SU-DHL-6 (cell line): ENCODE data around the gene PDK4.

ENCODE experiments used
- CTCF ChIP-seq: fragments of 200-600 bp; sonication (generic); IDR thresholded peaks from one replicate; pipeline ENCODE4 v1.5.1; 2017; ENCODE audit warnings: antibody characterized with exemption, mild to moderate bottlenecking, low read length, moderate library complexity; ENCODE audit not compliant: insufficient read depth, poor library complexity, severe bottlenecking
- EZH2phosphoT487 ChIP-seq: fragments of 200-600 bp; sonication (generic), shearing (Covaris generic); conservative IDR thresholded peaks from 2 replicates; pipeline ENCODE4 v1.6.1; 2018; ENCODE audit warnings: mild to moderate bottlenecking, antibody characterized with exemption, low read length, moderate library complexity, mixed read lengths

GRCh38 chr7:95539426-95539825, 56.9 kb downstream of the PDK4 start:
- TF ChIP-seq CTCF (no peak), EZH2phosphoT487 (no peak)
